Activated T-helper 17 cell treated with anti-CD3 and anti-CD28 coated beads, Interleukin-2, amount 50 U/mL, for 72 hours (primary cell): ENCODE measurements around the gene TKTL1. TPM values are rescaled to one million over a fixed set of nuclear protein-coding genes. Genes with fewer than 3 reads are reported as not detected.

Experiments used
- ATAC-seq: fragments of 150-1000 bp; cut with Tn5 transposase; replicated peaks from 2 replicates; pipeline ENCODE4 v1.10.0; 2021; ENCODE audit warnings: mild to moderate bottlenecking, moderate library complexity
- H3K27ac Mint-ChIP-seq: one replicate; pipeline ENCODE4 v1.8.0; 2022; ENCODE audit warnings: mixed read lengths
- H3K27me3 Mint-ChIP-seq: one replicate; pipeline ENCODE4 v1.8.0; 2022; ENCODE audit warnings: mixed read lengths
- H3K36me3 Mint-ChIP-seq: one replicate; pipeline ENCODE4 v1.8.0; 2022; ENCODE audit warnings: low read depth, mild to moderate bottlenecking, mixed read lengths
- H3K4me1 Mint-ChIP-seq: one replicate; pipeline ENCODE4 v1.8.0; 2022; ENCODE audit warnings: mixed read lengths
- H3K4me3 Mint-ChIP-seq: one replicate; pipeline ENCODE4 v1.8.0; 2022; ENCODE audit warnings: mild to moderate bottlenecking, mixed read lengths
- H3K9me3 Mint-ChIP-seq: one replicate; pipeline ENCODE4 v1.8.0; 2022; ENCODE audit warnings: mixed read lengths
- total RNA-seq, 2 donors: library from RNA; stranded (reverse); gene quantifications; one replicate each; pipeline ENCODE4 v1.2.3, GENCODE V29; 2022

TKTL1 gene
- total RNA-seq, 2 donors from 2014 or later = 0.54 to 2.1 TPM

DNA sequence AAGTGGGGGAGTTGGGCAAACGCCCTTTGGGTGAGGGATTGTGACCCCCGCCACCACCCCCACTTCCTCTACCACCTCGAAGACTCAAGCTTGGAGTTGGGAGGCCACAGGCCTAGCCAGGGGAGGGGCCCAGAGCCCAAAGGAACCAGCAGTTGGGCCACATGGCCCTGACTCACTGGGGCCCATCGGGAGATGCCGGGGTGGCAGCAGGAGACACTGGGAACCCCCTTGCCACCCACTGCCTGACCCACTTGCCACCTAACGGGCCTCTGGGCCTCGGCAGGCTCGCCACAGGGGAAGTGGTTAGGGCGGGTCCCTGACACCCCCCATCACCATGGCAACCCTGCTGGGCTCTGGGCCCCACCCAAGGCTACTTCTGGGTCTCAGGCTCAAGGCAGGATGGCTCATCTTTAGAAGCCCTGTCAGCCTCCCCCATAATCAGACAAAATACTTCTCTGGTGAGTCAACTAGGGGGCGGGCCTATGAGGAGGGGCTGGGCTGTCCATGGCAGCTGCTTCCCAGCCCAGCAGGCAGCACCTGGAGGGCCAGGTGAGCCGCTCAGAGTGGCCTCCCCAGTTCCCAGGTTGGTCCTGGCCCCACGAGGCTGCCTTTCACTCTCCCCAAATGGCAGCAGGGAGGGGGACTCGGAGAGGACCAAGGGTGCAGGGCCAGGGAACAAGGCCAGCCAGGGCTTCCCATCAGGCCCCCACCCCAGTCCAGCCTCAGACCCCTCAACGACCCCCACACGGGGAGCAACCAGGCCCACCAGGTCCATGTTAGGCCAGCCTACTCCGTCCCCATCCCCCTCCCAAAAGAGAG, 73.2 kb downstream of the TKTL1 start:
- peak; percentile 74 for ATAC-seq
- peak overlapping the region; percentile 84 for H3K4me3 Mint-ChIP-seq
- no peaks in the 10 kb centered on the region for H3K27me3 Mint-ChIP-seq
- H3K9me3 Mint-ChIP-seq = no peaks in the 10 kb centered on the region
- H3K27ac Mint-ChIP-seq = peak overlapping the region; percentile 90
- H3K4me1 Mint-ChIP-seq = no peaks in the 10 kb centered on the region
- H3K36me3 Mint-ChIP-seq = peaks cover 64% of the 10 kb centered on the region

DNA sequence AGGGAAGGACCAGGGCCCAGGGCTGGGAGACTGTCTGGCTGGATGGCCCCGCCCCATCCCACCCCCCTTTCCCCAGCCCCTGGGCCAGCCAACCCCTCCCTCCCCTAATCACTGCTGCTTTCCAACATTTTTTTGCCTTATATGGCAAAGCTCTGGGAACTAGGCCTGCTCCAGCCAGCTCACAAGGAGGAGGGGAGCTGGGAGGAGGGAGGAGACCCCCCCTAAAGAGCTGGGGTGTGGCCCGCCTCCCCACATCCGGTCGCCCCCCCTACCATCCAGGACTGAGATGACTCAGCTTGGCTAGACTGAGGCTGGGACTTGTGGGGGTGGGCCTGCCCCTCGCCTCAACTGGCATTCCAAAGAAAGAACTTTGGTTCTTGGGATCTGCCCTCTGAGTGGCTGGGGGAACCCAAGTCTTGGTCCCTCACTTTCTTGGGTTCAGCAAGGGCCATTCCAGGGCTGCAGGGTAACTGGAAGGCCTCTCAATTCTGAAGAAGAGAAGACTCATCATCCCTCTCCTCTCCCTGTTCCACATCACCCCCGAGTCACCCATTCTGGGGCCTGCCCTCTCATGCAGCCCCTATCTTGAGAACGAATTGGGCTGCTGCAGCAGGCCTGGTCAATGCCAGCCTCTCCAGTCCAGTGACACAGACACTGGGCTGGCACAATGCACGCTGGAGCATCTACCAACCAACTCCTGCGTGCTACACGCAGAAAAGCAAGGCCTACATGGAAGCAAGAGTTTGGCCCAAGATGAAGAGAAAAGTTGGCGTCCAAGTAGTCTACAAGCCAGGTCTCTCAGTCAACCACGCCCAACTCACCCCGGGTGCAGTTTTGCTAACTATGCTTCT, 74.1 kb downstream of the TKTL1 start:
- Mint-ChIP-seq H3K9me3 (no peaks in the 10 kb centered on the region), H3K27ac (peak overlapping the region; percentile 78), H3K36me3 (peaks cover 56% of the 10 kb centered on the region), H3K4me1 (no peaks in the 10 kb centered on the region), H3K27me3 (no peaks in the 10 kb centered on the region), H3K4me3 (peak overlapping the region; percentile 84)
- peak; percentile 18 for ATAC-seq

DNA sequence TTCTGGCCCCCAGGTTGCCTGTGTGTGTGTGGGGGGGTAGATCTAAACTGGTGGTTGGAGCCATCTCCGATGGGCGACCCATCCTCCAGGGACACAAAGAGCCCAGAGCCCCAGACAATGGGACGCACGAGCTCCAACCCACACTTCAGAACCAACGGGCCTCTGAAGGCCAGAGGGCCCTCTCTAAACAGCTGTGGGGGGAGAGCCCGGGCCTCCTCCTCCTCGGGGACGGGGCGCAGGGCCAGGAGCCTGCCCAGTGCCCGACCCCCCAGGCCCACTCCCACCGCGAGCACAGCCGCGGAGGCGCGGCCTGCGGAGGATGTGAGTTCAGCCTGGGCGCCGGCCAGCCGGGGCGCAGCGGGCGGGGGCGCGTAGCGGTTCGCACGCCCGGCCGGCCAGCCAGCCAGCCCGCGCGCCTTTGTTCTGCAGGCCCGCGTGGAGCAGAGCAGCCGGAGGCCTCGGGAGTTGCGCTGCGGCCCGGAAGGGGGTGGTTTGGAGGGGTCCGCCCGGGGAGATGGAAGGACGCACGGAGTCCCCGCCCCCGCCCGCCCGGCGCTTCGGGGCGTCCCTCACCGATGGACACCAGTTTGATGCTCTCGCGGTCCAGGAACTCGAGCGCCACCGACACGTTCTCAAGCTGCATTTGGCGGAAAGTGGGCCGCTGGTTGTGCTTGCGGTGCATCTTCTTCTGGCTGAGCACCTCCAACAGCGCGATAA, 74.9 kb downstream of the TKTL1 start:
- H3K27ac Mint-ChIP-seq = peak overlapping the region; percentile 78
- H3K27me3 Mint-ChIP-seq = no peaks in the 10 kb centered on the region
- H3K9me3 Mint-ChIP-seq = no peaks in the 10 kb centered on the region
- ATAC-seq = no peak
- peaks cover 49% of the 10 kb centered on the region for H3K36me3 Mint-ChIP-seq
- no peaks in the 10 kb centered on the region for H3K4me1 Mint-ChIP-seq
- peak overlapping the region; percentile 84 for H3K4me3 Mint-ChIP-seq

DNA sequence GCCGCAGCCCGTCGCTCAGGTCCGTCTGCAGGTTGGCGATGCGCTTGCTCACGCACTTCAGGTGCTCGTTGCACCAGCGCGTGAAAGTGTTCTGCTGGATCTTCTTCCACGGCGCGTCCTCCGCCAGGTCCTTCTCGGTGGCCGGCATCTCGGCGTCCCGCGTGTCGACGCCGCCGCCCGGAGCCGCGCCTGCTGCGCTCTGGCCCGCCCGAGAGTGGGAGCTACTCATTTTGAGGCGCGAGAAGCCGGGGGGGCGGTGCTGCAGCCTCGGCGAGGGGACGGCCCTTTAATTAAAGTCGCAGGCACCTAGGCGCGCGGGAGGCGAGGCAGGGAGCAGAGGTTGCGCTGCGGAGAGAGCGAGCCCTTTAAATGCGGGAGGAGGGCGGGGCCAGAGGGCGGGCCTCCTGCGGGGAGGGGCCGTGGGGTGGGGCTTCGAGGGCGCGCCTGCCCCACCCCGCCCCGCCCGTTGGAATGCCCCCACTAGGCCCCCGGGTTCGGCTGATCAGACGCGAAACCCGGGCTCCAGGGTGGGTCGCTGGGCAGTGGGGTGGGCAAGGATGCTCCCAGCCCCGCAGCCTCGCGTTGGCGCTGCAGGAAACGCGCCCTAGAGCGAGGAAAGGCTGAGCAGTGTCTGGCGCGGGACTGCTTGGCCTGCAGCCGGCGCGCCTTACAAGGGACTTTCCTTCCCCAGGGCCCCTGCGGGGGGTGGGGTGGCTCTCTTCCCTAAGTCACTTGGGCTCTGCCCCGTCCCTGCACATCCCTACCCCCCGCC, 75.6 kb downstream of the TKTL1 start:
- Mint-ChIP-seq H3K9me3 (no peaks in the 10 kb centered on the region), H3K36me3 (peaks cover 43% of the 10 kb centered on the region), H3K27ac (no peak overlapping the region), H3K4me1 (no peaks in the 10 kb centered on the region), H3K4me3 (peak overlapping the region; percentile 84), H3K27me3 (no peaks in the 10 kb centered on the region)
- ATAC-seq = peak; percentile 54

DNA sequence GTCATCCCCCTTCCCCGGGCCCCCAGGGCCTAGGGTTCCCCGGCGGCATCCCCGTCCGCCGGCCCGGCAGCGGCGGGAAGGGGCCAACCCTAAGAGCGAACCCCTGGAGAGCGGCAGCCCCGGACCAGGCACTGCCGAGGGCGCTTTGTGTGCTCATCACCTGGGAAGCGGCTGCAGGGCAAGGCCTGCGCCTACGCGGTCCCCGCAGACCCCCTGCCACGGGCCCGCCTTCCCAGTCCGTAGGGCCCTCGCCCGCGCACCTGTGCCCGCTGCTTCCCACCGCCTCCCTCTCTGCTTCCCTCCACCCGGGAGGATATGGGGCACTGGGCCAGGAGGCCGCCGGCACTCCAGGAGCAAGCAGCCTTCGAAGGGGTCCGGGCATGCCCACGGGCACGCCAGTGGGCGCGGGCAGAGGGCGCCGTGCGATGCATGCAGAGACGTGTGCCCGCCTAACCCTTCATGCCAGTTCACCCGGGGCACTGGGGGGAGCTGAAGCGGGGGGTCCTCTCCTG, 76.2 kb downstream of the TKTL1 start:
- no peak for ATAC-seq

GRCh38 chrX:154372612-154373022, 77.0 kb downstream of the TKTL1 start:
- Mint-ChIP-seq H3K36me3 (peaks cover 30% of the 10 kb centered on the region), H3K27ac (no peak overlapping the region), H3K4me3 (peak overlapping the region; percentile 84), H3K4me1 (no peaks in the 10 kb centered on the region), H3K27me3 (no peaks in the 10 kb centered on the region), H3K9me3 (no peaks in the 10 kb centered on the region)
- ATAC-seq = peak; percentile 22

More for the DNA sequence above, 76.2 kb downstream of the TKTL1 start:
- H3K4me3 Mint-ChIP-seq = peak overlapping the region; percentile 84
- no peak overlapping the region for H3K27ac Mint-ChIP-seq
- no peaks in the 10 kb centered on the region for H3K4me1 Mint-ChIP-seq
- no peaks in the 10 kb centered on the region for H3K27me3 Mint-ChIP-seq
- H3K9me3 Mint-ChIP-seq = no peaks in the 10 kb centered on the region
- H3K36me3 Mint-ChIP-seq = peaks cover 36% of the 10 kb centered on the region

DNA sequence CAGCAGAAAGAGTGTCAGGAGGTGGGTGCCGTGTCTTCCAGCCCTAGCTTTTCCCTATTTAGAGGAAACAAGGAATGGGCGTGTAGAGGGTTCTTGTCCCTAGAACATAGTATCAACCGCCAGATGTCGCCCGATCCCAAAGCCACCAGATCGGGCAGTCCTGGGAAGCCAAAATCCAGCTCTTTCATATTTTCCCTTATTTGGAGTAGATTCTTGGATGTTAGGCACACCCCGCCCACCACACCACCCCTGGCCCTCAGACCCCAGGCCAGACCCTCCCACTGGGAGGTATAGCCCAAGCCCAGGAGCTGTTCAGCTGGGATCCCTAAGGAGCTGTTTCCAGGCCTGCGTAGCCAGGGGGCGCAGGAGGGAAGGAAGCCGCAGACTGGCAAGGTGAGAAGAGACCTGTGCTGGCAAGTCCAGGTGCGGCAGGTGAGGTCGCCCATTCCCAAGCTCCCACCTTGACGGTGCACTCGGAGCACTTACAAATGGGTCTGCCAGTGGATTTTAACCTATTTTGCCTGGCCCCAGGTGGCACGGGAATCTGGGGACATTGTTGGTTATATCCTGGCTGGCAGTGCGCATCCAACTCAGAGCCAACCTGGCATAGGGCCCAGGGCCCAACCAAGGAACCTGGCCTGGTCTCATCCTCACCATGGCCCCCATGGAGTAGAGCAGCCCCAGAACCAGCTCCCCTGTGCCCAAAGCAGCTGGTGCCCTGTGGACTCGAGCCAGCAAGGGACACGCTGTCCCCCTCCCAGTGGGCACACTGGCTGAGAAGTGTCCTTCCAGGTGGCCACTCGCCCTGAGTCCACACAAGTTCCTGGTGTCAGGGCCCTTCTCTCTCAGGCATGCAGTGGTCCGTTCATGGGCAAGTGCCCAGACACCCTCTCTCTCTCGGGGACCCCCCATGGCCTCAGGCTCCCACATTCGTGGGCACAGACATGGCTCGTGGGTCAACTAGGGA, 78.0 kb downstream of the TKTL1 start:
- Mint-ChIP-seq H3K36me3 (peaks cover 21% of the 10 kb centered on the region), H3K4me3 (peak overlapping the region; percentile 84), H3K27ac (no peak overlapping the region), H3K27me3 (no peaks in the 10 kb centered on the region), H3K9me3 (no peaks in the 10 kb centered on the region), H3K4me1 (no peaks in the 10 kb centered on the region)
- no peak for ATAC-seq

DNA sequence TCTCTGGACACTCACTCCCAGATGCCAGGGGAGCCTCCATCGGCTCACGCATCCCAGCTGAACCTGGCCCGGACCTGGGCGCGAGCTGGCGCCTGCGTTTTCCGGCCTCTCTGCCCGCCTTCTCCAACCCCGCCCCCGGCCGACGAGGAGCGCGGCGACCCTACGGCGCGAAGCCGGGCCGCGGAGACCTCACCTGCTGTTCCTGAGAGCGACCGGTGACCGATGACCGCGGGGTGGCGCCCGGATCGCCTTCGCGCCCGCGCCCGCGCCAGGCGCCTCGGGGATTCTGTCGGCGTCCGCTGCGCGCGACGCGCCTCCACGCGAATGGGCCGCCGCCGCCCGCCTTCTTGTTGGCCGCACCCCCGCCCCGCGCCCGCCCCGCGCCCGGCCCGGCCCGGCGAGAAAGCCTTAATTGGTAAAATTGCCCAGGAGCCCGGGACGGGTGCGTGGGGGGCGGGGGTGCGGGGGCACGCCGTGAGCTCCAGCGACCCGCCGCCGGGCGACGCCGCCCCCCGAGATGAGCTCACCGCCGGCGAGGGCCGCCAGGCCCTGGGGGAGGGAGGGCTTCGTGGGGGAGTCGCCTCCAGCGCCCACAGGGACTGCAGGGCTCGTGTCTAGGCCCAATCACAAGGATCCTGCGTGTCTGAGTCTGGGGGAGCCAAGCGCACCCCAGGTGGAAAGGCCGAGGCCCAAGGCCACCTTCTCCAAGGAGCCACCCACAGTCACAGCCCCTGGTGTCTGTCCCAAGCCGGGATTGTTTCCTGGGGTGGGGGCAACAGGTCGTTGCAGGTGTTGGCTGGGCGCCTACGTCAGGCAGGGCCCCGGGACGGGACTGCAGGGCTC, 78.9 kb downstream of the TKTL1 start, which contains the start of gene FLNA:
TSS of gene FLNA (minus strand) at position 322 of the 843 bp plus-strand sequence. CDS start 3,389 bp downstream, outside the sequence.
- Mint-ChIP-seq H3K4me3 (peak within 1 kb of the TSS; percentile 84), H3K9me3 (no peaks in the 10 kb centered on the region), H3K36me3 (peaks cover 12% of the 10 kb centered on the region), H3K27me3 (no peaks in the 10 kb centered on the region), H3K4me1 (no peaks in the 10 kb centered on the region), H3K27ac (no peak within 1 kb of the TSS)
- ATAC-seq = no peak

DNA sequence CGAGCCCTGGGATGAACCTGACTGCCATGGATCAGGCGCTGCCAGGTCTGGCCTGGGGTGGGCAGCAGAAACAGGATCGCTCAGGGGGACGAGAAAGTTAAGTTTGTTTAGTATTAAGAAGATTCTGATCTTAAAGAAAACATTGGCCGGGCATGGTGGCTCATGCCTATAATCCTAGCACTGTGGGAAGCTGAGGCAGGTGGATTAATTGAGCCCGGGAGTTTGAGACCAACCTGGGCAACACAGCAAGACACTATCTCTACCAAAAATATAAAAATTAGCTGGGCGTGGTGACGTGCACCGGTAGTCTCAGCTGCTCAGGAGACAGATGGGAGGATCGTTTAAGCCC, 79.5 kb downstream of the TKTL1 start:
- Mint-ChIP-seq H3K4me1 (no peaks in the 10 kb centered on the region), H3K4me3 (peak overlapping the region; percentile 58), H3K9me3 (no peaks in the 10 kb centered on the region), H3K27me3 (no peaks in the 10 kb centered on the region), H3K27ac (no peak overlapping the region), H3K36me3 (peaks cover 12% of the 10 kb centered on the region)
- ATAC-seq = no peak

DNA sequence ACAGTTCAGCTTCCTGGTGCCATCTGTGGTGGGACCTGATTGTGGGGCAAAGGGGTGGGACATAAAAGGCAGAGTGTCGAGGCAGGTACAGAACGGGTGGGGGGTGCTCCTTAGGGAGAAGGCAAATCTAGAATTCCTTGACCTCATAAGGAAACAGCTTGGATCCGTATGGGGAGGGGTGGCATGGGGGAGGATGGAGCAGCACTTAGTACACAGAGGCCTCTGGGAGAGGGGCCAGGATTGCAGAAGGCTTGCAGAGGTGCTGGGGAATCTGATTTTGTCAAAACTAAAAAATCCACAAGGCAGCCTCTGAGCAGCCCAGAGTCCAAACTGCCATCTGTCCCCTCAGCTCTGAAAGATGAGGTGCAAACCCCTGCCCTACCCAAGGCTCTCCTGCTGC, 81.2 kb downstream of the TKTL1 start:
- peaks cover 20% of the 10 kb centered on the region for H3K36me3 Mint-ChIP-seq
- ATAC-seq = no peak
- no peaks in the 10 kb centered on the region for H3K9me3 Mint-ChIP-seq
- no peak overlapping the region for H3K27ac Mint-ChIP-seq
- no peaks in the 10 kb centered on the region for H3K4me1 Mint-ChIP-seq
- H3K4me3 Mint-ChIP-seq = peak overlapping the region; percentile 85
- H3K27me3 Mint-ChIP-seq = no peaks in the 10 kb centered on the region

DNA sequence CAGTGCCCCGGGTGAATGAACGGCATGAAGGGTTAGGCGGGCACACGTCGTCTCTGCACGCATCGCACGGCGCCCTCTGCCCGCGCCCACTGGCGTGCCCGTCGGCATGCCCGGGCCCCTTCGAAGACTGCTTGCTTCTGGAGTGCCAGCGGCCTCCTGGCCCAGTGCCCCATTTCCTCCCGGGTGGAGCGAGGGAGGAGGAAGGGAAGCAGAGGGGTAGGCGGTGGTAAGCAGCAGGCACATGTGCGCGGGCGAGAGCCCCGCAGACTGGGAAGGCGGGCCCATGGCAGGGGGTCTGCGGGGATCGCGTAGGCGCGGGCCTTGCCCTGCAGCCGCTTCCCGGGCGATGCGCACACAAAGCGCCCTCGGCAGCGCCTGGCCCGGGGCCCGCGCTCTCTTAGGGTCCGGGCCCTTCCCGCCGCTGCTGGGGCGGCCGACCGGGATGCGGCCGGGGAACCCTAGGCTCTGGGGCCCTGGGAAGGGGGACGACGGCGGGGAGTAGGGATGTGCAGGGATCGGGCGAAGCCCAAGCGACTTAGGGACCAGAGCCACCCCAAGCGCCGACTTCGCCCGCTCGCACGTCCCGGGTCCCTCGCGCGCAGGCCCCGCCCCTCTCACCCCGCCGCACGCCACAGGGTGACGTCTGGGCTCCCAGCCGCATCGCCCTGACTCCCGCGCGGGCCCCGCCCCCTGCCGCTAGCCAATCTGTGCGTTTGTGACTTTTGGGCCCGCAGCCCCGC, 82.6 kb downstream of the TKTL1 start:
- H3K27me3 Mint-ChIP-seq = no peaks in the 10 kb centered on the region
- H3K9me3 Mint-ChIP-seq = no peaks in the 10 kb centered on the region
- H3K36me3 Mint-ChIP-seq = peaks cover 25% of the 10 kb centered on the region
- H3K4me3 Mint-ChIP-seq = peak overlapping the region; percentile 85
- peak overlapping the region; percentile 50 for H3K27ac Mint-ChIP-seq
- no peaks in the 10 kb centered on the region for H3K4me1 Mint-ChIP-seq
- ATAC-seq = peak; percentile 0
